Loucy (cell line): ENCODE data around the gene KDM4B.

ENCODE experiments used
- CTCF ChIP-seq: fragments of 200-600 bp; sonication (generic); conservative IDR thresholded peaks from 2 replicates; pipeline ENCODE4 v1.5.1; 2014; ENCODE audit warnings: mild to moderate bottlenecking, antibody characterized with exemption, low read length
- EZH2phosphoT487 ChIP-seq: fragments of 200-600 bp; IDR thresholded peaks from 2 replicates; pipeline ENCODE4 v1.6.1; 2018; ENCODE audit warnings: antibody characterized with exemption, mild to moderate bottlenecking, moderate library complexity, borderline replicate concordance

GRCh38 chr19:5036698-5037563, 68.0 kb downstream of the KDM4B start:
- TF ChIP-seq CTCF (no peak), EZH2phosphoT487 (no peak)
